Fibroblast of peridontal ligament (primary cell): ENCODE data around the gene SPIB.
A peak's percentile ranks its signal among the peaks of the same experiment; 100 is the strongest.

ENCODE experiments used
- DNase-seq: peaks from one replicate; pipeline ENCODE4 v3.0.0-alpha.2; 2010; ENCODE audit errors: extremely low read depth

SPIB gene

GRCh38 chr19:50419022-50419579 is 363 bp downstream of the SPIB start:
- DNase-seq: no peak

DNA sequence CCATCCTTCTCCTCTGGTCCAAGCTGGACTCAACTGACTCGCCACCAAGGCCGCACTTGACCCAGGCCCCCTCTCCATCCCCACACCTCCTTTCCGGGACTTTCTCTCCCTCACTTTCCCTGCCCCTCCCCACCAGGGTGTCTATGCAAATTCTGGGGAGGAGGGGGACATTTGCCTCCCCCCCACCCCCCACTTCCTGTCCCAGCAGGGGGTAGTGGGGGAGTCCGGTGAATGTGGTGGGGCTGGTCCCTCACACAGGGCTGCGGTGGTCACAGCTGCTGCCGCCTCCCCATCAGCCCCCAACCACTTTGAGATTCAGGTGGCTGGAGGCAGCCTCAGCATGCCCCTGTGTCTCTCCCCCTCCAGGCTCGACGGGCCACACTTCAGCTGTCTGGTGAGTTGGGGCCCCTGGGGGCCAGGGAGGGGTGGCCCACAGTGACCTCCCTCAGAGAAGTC is 870 bp downstream of the SPIB start:
- DNase-seq: no peak

- DNase-seq: no peak
These were observed 1.4 kb downstream of the SPIB start for GRCh38 chr19:50420127-50420526.

DNA sequence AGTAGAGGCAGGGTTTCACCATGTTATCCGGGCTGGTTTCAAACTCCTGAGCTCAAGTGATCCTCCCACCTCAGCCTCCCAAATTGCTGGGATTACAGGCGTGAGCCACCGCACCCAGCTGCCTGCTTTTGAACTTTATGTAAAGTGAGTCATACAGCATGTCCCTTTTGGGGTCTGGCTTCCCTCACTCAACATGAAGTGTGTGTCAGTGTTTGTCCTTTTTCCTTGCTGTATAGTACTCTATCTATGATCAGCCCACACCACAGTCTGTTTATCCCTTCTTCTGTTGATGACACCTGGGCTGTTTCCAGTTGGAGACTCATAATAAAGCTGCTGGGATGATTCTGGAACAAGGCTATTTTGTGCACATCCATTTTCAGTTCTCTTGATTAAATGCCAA is 2.1 kb downstream of the SPIB start:
- DNase-seq: no peak

DNA sequence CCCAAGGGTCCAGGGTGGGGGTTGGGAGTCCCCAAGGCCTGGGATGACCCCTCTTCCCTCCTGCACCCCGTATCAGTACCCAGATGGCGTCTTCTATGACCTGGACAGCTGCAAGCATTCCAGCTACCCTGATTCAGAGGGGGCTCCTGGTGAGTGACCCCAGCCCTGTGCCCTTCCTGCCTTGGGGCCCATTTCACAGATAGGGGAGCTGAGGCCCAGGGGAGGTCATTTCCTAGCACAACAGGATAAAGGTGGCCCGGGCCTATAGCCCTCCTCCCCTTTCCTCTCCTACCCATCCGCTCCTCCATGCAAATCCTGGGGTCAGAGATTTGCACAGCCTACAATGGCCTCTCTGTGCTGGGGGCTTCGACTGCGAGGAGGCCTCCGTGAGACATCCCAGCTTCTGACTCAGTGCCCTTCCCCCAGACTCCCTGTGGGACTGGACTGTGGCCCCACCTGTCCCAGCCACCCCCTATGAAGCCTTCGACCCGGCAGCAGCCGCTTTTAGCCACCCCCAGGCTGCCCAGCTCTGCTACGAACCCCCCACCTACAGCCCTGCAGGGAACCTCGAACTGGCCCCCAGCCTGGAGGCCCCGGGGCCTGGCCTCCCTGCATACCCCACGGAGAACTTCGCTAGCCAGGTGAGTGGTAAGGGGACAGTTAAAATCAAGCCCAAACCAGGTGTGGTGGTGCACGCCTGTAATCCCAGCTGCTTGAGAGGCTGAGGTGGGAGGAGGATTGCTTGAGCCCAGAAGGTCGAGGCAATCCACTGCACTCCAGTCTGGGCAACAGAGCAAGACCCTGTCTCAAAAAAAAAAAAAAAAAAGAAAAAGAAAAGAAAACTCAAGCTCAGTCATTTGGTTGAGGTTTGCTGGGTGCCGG is 3.9 kb downstream of the SPIB start:
- no peak for DNase-seq

DNA sequence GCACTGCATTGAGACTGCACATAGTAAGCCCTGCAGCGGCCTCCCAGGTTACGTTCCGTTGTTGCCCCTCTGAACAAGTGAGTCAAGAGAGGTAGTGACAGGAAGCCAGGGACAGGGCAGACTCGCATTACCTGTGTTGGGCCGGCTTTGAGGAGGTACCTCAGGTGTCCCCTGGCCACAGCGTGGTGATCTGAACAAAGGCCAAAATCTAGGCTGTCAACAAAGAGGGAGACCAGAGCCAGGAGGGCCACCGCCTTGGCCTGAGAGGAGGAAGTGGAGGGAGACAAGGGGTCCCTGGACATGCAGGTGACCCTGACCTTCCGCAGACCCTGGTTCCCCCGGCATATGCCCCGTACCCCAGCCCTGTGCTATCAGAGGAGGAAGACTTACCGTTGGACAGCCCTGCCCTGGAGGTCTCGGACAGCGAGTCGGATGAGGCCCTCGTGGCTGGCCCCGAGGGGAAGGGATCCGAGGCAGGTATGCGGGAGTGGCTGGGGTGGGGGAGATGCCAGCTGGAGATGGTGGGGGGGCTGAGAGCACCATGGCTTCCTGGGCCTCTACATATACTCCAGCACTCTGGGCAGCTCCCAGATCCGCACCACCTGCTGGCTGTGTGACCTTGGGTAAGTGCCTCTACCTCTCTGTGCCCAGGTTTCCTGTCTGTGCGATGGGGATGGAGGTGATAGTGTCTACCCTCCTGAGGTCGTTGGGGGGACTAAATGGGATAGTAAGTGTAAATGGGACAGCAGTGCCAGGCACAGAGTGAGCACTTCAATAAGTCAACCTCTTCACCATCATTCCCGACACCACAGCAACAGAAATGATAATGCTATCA is 4.8 kb downstream of the SPIB start:
- DNase-seq: no peak

- DNase-seq: no peak
These were observed 6.8 kb downstream of the SPIB start for GRCh38 chr19:50425581-50425980.

GRCh38 chr19:50427318-50427925 is 8.7 kb downstream of the SPIB start:
- no peak for DNase-seq

- DNase-seq: peak; percentile 75
These were observed 9.3 kb downstream of the SPIB start for GRCh38 chr19:50427997-50428425.

DNA sequence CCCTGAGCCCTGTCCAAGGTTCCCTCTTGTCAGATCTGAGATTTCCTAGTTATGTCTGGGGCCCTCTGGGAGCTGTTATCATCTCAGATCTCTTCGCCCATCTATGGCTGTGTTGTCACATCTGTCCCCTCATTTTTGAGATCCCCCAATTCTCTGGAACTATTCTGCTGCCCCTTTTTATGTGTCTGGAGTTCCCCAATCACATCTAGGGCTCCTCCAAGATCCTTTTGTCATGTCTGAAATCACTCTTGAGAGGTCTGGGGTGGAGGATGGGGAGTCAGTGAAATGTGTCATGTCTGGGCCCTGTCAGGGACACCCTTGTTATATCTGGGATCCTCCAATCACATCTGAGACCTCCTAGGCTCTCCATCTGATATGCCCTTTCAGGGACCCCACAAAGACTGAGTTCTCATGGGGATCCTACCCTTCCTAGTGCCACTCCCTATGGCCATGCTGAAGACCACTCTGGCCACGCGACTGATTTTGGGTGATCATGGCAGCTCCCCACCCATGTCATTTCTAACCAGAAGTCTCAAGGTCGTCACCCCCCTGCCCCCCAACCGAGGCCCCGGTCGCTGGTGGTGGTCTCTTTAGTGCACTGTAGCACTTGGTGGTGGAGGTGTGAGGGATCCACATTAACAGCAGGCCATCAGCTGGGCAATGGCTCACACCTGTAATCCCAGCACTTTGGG is 10.2 kb downstream of the SPIB start:
- no peak for DNase-seq

DNA sequence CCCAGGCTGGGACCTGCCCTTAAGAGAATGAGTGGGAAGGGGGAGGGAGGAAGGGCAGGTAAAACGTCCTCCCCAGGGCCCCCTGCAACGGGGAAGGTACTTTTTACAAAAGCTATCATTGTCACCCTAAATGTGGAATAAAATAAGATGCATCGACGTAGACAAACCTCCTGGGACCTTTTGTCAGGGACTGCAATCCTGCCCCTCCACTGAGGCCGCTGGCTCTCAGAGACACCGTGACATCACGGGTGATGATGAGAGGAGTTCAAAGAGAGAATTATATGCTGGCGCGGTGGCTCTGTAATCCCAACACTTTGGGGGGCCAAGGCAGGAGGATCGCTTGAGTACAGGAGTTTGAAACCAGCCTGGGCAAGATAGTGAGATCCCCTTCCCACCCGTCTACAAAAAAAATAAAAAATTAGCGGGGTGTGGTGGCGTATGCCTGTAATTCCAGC is 12.2 kb downstream of the SPIB start:
- DNase-seq: no peak

GRCh38 chr19:50431343-50432220 is 12.8 kb downstream of the SPIB start:
- peak; percentile 66 for DNase-seq

- DNase-seq: no peak
These were observed 13.7 kb downstream of the SPIB start, which contains the start of gene MYBPC2 for GRCh38 chr19:50432221-50433028. TSS of gene MYBPC2 (plus strand) at chr19:50432892. CDS start at chr19:50432954, 62 bp downstream.

GRCh38 chr19:50433201-50434180 is 14.8 kb downstream of the SPIB start:
- DNase-seq: no peak

GRCh38 chr19:50434525-50434924 is 15.8 kb downstream of the SPIB start:
- DNase-seq: no peak

DNA sequence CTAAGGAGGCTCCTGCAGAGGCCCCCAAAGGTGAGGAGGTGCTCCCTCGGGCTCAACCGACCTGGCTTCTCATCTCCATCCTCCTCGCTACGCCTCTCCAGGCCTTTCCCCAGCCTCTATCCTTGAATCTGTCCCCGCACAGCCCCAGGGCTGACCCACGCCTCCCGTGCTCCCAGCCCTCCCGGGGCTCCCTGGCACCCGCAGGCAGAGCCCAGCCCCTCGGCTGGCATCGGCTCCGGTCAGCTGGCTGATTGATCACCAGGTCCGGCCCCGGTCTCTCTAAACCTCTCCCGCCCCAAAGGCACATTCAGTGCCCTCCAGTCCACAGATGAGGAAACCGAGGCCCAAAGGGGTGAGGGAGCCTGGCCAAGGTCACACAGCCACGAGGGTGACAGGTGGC is 16.5 kb downstream of the SPIB start:
- DNase-seq: no peak

DNA sequence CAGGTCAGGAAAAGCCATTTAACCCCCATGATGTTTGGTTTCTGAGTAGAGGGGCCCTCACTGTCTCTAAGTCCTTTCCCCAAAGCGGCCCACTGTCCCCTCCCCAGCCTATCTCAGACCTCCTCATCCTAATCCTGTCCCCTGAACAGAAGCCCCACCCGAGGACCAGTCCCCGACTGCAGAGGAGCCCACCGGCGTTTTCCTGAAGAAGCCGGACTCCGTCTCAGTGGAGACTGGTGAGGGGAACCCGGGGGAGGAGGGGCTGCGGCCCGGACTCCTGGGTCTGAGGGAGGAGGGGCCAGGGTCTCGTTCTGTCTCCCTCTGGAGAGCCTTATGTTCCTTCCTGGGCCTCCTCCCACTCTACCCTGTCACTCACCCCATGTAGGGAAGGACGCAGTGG is 16.9 kb downstream of the SPIB start:
- DNase-seq: no peak

GRCh38 chr19:50437862-50438449 is 19.2 kb downstream of the SPIB start:
- no peak for DNase-seq
